Ishikawa (cell line): ENCODE measurements around the gene NLE1.

Source experiments
- CEBPB ChIP-seq: IDR thresholded peaks from 2 replicates; pipeline ENCODE4 v1.6.1; 2012
- CREB1 ChIP-seq: IDR thresholded peaks from 2 replicates; pipeline ENCODE4 v1.6.1; 2012; ENCODE audit warnings: low read depth
- EGR1 ChIP-seq: IDR thresholded peaks from 2 replicates; pipeline ENCODE4 v1.6.1; 2012
- EP300 ChIP-seq: IDR thresholded peaks from 2 replicates; pipeline ENCODE4 v1.6.1; 2012; ENCODE audit warnings: borderline replicate concordance
- FOXM1 ChIP-seq: IDR thresholded peaks from 2 replicates; pipeline ENCODE4 v1.6.1; 2012; ENCODE audit warnings: low read depth, borderline replicate concordance
- NFIC ChIP-seq: IDR thresholded peaks from 2 replicates; pipeline ENCODE4 v1.6.1; 2012
- RAD21 ChIP-seq: IDR thresholded peaks from 2 replicates; pipeline ENCODE4 v1.6.1; 2012; ENCODE audit warnings: low read depth
- TAF1 ChIP-seq: IDR thresholded peaks from 2 replicates; pipeline ENCODE4 v1.6.1; 2012; ENCODE audit warnings: low read depth, mild to moderate bottlenecking
- TCF12 ChIP-seq: IDR thresholded peaks from 2 replicates; pipeline ENCODE4 v1.6.1; 2012; ENCODE audit warnings: low read depth
- YY1 ChIP-seq: IDR thresholded peaks from 2 replicates; pipeline ENCODE4 v1.6.1; 2012; ENCODE audit warnings: low read depth
- ZBTB7A ChIP-seq: IDR thresholded peaks from 2 replicates; pipeline ENCODE4 v1.6.1; 2012; ENCODE audit warnings: low read depth
- TF ChIP-seq, protein P1 (sequence below): IDR thresholded peaks from 2 replicates; pipeline ENCODE4 v1.6.1; 2012
- TF ChIP-seq, protein P2 (sequence below): IDR thresholded peaks from 2 replicates; pipeline ENCODE4 v1.6.1; 2012; ENCODE audit warnings: low read depth, mild to moderate bottlenecking

DNA sequence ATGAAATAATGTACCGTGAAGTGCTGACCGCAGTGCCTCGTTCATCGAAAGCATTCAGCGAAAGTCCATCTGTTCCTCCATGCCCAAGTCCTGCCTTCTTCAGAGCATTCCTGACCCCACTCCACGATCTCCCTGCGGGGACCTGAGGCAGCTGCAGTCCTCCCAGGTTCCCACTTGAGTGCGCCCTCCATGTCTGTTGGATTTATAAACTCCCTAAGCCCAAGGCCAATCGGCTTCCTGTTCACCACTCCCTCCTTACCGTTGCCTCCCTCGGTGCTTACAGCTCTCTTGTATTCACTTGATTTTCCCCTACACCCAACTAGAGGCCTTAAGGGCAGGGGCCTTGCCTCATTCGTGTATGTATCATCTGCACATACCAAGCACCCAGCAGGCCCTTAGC lies 25.3 kb downstream of the NLE1 start:
- TF ChIP-seq NFIC: no peak
- TF ChIP-seq EP300: no peak
- TF ChIP-seq FOXM1: no peak
- TF ChIP-seq, protein P1, sequence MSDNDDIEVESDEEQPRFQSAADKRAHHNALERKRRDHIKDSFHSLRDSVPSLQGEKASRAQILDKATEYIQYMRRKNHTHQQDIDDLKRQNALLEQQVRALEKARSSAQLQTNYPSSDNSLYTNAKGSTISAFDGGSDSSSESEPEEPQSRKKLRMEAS: no peak
- no peak for TF ChIP-seq ZBTB7A
- no peak for TF ChIP-seq TCF12
- TF ChIP-seq, protein P2, sequence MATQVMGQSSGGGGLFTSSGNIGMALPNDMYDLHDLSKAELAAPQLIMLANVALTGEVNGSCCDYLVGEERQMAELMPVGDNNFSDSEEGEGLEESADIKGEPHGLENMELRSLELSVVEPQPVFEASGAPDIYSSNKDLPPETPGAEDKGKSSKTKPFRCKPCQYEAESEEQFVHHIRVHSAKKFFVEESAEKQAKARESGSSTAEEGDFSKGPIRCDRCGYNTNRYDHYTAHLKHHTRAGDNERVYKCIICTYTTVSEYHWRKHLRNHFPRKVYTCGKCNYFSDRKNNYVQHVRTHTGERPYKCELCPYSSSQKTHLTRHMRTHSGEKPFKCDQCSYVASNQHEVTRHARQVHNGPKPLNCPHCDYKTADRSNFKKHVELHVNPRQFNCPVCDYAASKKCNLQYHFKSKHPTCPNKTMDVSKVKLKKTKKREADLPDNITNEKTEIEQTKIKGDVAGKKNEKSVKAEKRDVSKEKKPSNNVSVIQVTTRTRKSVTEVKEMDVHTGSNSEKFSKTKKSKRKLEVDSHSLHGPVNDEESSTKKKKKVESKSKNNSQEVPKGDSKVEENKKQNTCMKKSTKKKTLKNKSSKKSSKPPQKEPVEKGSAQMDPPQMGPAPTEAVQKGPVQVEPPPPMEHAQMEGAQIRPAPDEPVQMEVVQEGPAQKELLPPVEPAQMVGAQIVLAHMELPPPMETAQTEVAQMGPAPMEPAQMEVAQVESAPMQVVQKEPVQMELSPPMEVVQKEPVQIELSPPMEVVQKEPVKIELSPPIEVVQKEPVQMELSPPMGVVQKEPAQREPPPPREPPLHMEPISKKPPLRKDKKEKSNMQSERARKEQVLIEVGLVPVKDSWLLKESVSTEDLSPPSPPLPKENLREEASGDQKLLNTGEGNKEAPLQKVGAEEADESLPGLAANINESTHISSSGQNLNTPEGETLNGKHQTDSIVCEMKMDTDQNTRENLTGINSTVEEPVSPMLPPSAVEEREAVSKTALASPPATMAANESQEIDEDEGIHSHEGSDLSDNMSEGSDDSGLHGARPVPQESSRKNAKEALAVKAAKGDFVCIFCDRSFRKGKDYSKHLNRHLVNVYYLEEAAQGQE: no peak
- TF ChIP-seq CREB1: no peak
- TF ChIP-seq EGR1: no peak
- no peak for TF ChIP-seq TAF1
- no peak for TF ChIP-seq RAD21
- TF ChIP-seq YY1: no peak
- no peak for TF ChIP-seq CEBPB
